Measurements from ENCODE around the gene LYL1.

DNA sequence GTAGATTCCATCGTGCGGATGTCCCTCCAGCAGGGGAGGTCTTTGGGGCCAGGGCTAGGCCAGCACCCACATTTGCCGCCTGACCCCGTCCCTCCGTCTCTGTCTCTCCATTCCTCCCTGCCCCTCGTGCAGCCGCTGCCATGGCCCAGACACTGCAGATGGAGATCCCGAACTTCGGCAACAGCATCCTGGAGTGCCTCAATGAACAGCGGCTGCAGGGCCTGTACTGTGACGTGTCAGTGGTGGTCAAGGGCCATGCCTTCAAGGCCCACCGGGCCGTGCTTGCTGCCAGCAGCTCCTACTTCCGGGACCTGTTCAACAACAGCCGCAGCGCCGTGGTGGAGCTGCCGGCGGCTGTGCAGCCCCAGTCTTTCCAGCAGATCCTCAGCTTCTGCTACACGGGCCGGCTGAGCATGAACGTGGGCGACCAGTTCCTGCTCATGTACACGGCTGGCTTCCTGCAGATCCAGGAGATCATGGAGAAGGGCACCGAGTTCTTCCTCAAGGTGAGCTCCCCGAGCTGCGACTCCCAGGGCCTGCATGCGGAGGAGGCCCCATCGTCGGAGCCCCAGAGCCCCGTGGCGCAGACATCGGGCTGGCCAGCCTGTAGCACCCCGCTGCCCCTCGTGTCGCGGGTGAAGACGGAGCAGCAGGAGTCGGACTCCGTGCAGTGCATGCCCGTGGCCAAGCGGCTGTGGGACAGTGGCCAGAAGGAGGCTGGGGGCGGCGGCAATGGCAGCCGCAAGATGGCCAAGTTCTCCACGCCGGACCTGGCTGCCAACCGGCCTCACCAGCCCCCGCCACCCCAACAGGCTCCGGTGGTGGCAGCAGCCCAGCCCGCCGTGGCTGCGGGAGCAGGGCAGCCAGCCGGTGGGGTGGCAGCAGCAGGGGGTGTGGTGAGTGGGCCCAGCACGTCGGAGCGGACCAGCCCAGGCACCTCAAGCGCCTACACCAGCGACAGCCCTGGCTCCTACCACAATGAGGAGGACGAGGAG lies 32.7 kb upstream of the LYL1 start:
- TF ChIP-seq, protein P1, sequence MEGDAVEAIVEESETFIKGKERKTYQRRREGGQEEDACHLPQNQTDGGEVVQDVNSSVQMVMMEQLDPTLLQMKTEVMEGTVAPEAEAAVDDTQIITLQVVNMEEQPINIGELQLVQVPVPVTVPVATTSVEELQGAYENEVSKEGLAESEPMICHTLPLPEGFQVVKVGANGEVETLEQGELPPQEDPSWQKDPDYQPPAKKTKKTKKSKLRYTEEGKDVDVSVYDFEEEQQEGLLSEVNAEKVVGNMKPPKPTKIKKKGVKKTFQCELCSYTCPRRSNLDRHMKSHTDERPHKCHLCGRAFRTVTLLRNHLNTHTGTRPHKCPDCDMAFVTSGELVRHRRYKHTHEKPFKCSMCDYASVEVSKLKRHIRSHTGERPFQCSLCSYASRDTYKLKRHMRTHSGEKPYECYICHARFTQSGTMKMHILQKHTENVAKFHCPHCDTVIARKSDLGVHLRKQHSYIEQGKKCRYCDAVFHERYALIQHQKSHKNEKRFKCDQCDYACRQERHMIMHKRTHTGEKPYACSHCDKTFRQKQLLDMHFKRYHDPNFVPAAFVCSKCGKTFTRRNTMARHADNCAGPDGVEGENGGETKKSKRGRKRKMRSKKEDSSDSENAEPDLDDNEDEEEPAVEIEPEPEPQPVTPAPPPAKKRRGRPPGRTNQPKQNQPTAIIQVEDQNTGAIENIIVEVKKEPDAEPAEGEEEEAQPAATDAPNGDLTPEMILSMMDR (IDR thresholded peaks at IDR 0.05; ENCODE audit: poor library complexity, severe bottlenecking) = no peak
- TF ChIP-seq RAD21 (conservative IDR thresholded peaks at IDR 0.05) (no peak), EZH2 (IDR thresholded peaks at IDR 0.05; ENCODE audit: borderline replicate concordance, insufficient read depth, low read length, poor library complexity, severe bottlenecking) (no peak), POLR2AphosphoS5 (IDR thresholded peaks at IDR 0.05) (no peak)
